Measurements from ENCODE around the gene GAB2. TPM values are rescaled to one million over a fixed set of nuclear protein-coding genes. Genes with fewer than 3 reads are reported as not detected.

GAB2 gene
- total and polyA plus RNA-seq, 2 experiments from 2014 or later, result 4.9 to 10.2 TPM

DNA sequence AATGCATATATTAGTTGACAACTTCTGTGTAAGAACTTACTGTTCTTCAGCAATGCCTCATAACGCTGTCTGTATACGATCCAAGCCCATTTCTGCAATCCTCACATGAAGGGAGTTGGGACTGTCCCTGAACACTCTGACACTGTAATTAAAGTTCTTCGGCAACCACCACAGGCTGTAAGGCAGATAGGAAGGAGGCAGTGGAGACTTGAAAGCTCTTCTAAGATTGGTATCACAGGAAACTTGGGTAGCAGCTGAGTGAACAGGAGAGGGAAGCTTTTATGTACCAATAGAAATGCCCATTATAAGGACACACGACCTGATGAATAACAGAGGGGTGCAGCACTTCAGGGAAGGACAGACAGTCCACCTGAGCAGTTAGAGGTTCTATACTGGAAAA, 12.0 kb upstream of the GAB2 start:
- Histone ChIP-seq H3K9me3 (ENCODE audit: low read depth) (no peaks in the 10 kb centered on the region), H3K4me1 (ENCODE audit: insufficient read depth) (no peaks in the 10 kb centered on the region), H3K27ac (no peak overlapping the region), H2AFZ (no peak overlapping the region), H3K27me3 (no peaks in the 10 kb centered on the region), H4K20me1 (ENCODE audit: insufficient read depth, poor library complexity, severe bottlenecking) (no peaks in the 10 kb centered on the region), H3K4me3 (no peak overlapping the region), H3K36me3 (replicated peaks; ENCODE audit: insufficient read depth, low read depth) (no peaks in the 10 kb centered on the region), H3K9me2 (replicated peaks; ENCODE audit: insufficient read depth) (no peaks in the 10 kb centered on the region), H3K4me2 (no peak overlapping the region), H3K79me2 (no peaks in the 10 kb centered on the region)
- no peak for TF ChIP-seq EZH2 (IDR thresholded peaks at IDR 0.05; ENCODE audit: borderline replicate concordance)
- TF ChIP-seq, protein P1, sequence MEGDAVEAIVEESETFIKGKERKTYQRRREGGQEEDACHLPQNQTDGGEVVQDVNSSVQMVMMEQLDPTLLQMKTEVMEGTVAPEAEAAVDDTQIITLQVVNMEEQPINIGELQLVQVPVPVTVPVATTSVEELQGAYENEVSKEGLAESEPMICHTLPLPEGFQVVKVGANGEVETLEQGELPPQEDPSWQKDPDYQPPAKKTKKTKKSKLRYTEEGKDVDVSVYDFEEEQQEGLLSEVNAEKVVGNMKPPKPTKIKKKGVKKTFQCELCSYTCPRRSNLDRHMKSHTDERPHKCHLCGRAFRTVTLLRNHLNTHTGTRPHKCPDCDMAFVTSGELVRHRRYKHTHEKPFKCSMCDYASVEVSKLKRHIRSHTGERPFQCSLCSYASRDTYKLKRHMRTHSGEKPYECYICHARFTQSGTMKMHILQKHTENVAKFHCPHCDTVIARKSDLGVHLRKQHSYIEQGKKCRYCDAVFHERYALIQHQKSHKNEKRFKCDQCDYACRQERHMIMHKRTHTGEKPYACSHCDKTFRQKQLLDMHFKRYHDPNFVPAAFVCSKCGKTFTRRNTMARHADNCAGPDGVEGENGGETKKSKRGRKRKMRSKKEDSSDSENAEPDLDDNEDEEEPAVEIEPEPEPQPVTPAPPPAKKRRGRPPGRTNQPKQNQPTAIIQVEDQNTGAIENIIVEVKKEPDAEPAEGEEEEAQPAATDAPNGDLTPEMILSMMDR (IDR thresholded peaks at IDR 0.05; ENCODE audit: poor library complexity), result no peak
- TF ChIP-seq EZH2phosphoT487 (IDR thresholded peaks at IDR 0.05; ENCODE audit: low read depth, severe bottlenecking, unreplicated experiment), result no peak
- 58% methylated on average over 4 of the region's 4 CpGs for WGBS (ENCODE audit: low lambda C conversion rate, missing lambda C conversion rate)
- no peak for DNase-seq (ENCODE audit: low spot score)

DNA sequence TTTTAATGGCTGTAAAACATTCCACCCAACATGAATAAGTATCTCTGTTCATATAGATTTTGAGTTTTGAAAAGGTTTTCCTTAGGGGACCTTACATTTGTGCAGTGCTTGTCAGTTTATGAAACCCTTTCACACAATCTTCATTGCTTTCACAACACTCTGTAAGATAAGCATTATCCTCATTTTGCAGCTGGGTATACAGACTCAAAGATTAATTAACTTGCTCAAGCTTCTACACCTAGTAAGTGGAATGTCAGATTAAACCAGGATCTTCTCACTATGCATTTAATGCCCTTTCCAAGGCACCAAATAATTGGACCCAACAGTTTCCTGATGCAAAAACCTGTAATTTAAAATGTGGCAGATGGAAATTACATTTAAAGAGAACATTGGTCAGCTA, 11.6 kb upstream of the GAB2 start:
- DNase-seq (ENCODE audit: low spot score), result no peak
- Histone ChIP-seq H3K27ac (no peak overlapping the region), H3K79me2 (no peaks in the 10 kb centered on the region), H2AFZ (no peak overlapping the region), H3K4me1 (ENCODE audit: insufficient read depth) (no peaks in the 10 kb centered on the region), H4K20me1 (ENCODE audit: insufficient read depth, poor library complexity, severe bottlenecking) (no peaks in the 10 kb centered on the region), H3K9me2 (replicated peaks; ENCODE audit: insufficient read depth) (no peaks in the 10 kb centered on the region), H3K36me3 (replicated peaks; ENCODE audit: insufficient read depth, low read depth) (no peaks in the 10 kb centered on the region), H3K4me2 (no peak overlapping the region), H3K27me3 (no peaks in the 10 kb centered on the region), H3K9me3 (ENCODE audit: low read depth) (no peaks in the 10 kb centered on the region), H3K4me3 (no peak overlapping the region)
- TF ChIP-seq, protein P1 (IDR thresholded peaks at IDR 0.05; ENCODE audit: poor library complexity), result no peak
- TF ChIP-seq EZH2 (IDR thresholded peaks at IDR 0.05; ENCODE audit: borderline replicate concordance) (no peak), EZH2phosphoT487 (IDR thresholded peaks at IDR 0.05; ENCODE audit: low read depth, severe bottlenecking, unreplicated experiment) (no peak)

DNA sequence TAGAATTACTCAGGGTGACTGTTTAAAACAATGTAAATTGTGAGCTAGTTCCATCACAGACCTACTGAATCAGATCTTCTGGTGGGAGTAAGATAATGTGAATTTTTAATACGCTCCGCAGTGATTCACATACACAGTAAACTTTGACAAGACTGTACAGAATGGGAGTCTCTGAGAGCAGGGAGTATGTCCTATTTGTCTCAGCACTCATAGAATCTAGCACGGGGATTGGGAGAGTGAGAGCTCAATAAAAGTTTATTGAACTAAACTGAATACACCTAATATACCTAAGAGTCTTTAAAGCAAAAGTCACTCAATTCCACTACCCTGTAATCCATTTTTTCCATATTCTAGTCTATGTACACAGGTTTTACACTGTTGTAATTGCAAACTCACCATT, 11.2 kb upstream of the GAB2 start:
- 76% methylated on average over 3 of the region's 3 CpGs for WGBS (ENCODE audit: low lambda C conversion rate, missing lambda C conversion rate)
- H4K20me1 ChIP-seq (ENCODE audit: insufficient read depth, poor library complexity, severe bottlenecking), result no peaks in the 10 kb centered on the region
- no peak overlapping the region for H3K27ac ChIP-seq
- TF ChIP-seq, protein P1 (IDR thresholded peaks at IDR 0.05; ENCODE audit: poor library complexity), result no peak
- TF ChIP-seq EZH2phosphoT487 (IDR thresholded peaks at IDR 0.05; ENCODE audit: low read depth, severe bottlenecking, unreplicated experiment) (no peak), EZH2 (IDR thresholded peaks at IDR 0.05; ENCODE audit: borderline replicate concordance) (no peak)
- no peaks in the 10 kb centered on the region for H3K79me2 ChIP-seq
- no peaks in the 10 kb centered on the region for H3K27me3 ChIP-seq
- H2AFZ ChIP-seq, result no peak overlapping the region
- H3K9me3 ChIP-seq (ENCODE audit: low read depth), result no peaks in the 10 kb centered on the region
- no peaks in the 10 kb centered on the region for H3K4me1 ChIP-seq (ENCODE audit: insufficient read depth)
- no peaks in the 10 kb centered on the region for H3K9me2 ChIP-seq (replicated peaks; ENCODE audit: insufficient read depth)
- no peaks in the 10 kb centered on the region for H3K36me3 ChIP-seq (replicated peaks; ENCODE audit: insufficient read depth, low read depth)
- no peak overlapping the region for H3K4me3 ChIP-seq
- no peak overlapping the region for H3K4me2 ChIP-seq
- no peak for DNase-seq (ENCODE audit: low spot score)

DNA sequence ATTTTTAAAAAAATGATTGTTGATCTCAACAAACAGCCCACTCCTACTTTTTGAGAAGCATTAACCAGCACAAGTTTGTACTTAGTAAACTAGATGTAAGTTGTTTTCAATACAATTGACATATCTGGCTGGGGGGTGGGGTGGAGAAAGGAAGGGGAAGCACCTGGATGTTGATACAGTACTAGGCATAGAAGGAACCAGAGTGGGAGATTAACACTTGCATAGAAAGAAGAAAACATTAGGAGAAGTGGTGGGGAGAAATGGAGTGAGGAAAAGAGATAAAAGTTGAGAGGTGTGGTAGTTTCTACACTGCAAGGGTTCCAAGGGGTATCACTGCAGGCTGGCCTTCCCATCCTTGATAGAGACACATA, 10.6 kb upstream of the GAB2 start:
- no peaks in the 10 kb centered on the region for H3K27me3 ChIP-seq
- H2AFZ ChIP-seq, result no peak overlapping the region
- no peaks in the 10 kb centered on the region for H3K4me1 ChIP-seq (ENCODE audit: insufficient read depth)
- no peaks in the 10 kb centered on the region for H3K36me3 ChIP-seq (replicated peaks; ENCODE audit: insufficient read depth, low read depth)
- H3K4me2 ChIP-seq, result no peak overlapping the region
- H3K9me2 ChIP-seq (replicated peaks; ENCODE audit: insufficient read depth), result no peaks in the 10 kb centered on the region
- no peaks in the 10 kb centered on the region for H4K20me1 ChIP-seq (ENCODE audit: insufficient read depth, poor library complexity, severe bottlenecking)
- TF ChIP-seq EZH2 (IDR thresholded peaks at IDR 0.05; ENCODE audit: borderline replicate concordance), result no peak
- TF ChIP-seq EZH2phosphoT487 (IDR thresholded peaks at IDR 0.05; ENCODE audit: low read depth, severe bottlenecking, unreplicated experiment), result no peak
- no peak overlapping the region for H3K27ac ChIP-seq
- no peaks in the 10 kb centered on the region for H3K9me3 ChIP-seq (ENCODE audit: low read depth)
- H3K4me3 ChIP-seq, result no peak overlapping the region
- H3K79me2 ChIP-seq, result no peaks in the 10 kb centered on the region
- DNase-seq (ENCODE audit: low spot score), result no peak

Measured in hepatocyte (in vitro differentiated cells).